Thyroid gland (tissue), 4 donors: ENCODE data around the gene FCHSD2. TPM values are rescaled to one million over a fixed set of nuclear protein-coding genes. Genes with fewer than 3 reads are reported as not detected.

Experiments
- DNase-seq, 2 donors: peaks; one replicate each; pipeline ENCODE4 v3.0.0-alpha.2; 2019
- H3K27ac ChIP-seq, 3 donors: fragments of 200-600 bp; sonication (generic); 1 replicate in 2 of 3; 2 replicates in 1 of 3; pipeline ENCODE4 v1.5.1; 2016 to 2019; ENCODE audit warnings: mild to moderate bottlenecking in 1 of 3, moderate library complexity in 1 of 3
- H3K27me3 ChIP-seq: fragments of 200-600 bp; sonication (generic); one replicate; pipeline ENCODE4 v1.5.1; 2019
- H3K36me3 ChIP-seq, 2 donors: fragments of 200-600 bp; sonication (generic); one replicate each; pipeline ENCODE4 v1.5.1; 2016 to 2019
- H3K4me1 ChIP-seq, 2 donors: fragments of 200-600 bp; sonication (generic); one replicate each; pipeline ENCODE4 v1.5.1; 2017 to 2019
- H3K4me3 ChIP-seq, 3 donors: fragments of 200-600 bp; sonication (generic); replicated peaks in 1 of 3; 1 replicate in 2 of 3; 2 replicates in 1 of 3; pipeline ENCODE4 v1.5.1; 2016; ENCODE audit warnings: mild to moderate bottlenecking in 1 of 3
- H3K9me3 ChIP-seq: fragments of 200-600 bp; sonication (generic); one replicate; pipeline ENCODE4 v1.5.1; 2017
- POLR2A ChIP-seq, 2 donors: fragments of 450-650 bp; IDR thresholded peaks; one replicate each; pipeline ENCODE4 v1.6.1; 2017; ENCODE audit warnings: antibody characterized with exemption in 2 of 2, mild to moderate bottlenecking in 2 of 2, moderate library complexity in 1 of 2
- WGBS, 2 donors: methylation state at CpG; one replicate each; pipeline ENCODE4 v1.1.5; 2017; 5-methylcytosine and 5-hydroxymethylcytosine counted together
- intact Hi-C: fragments of 100-400 bp; cut with DNase I; formaldehyde crosslinking; loops from one replicate; pipeline ENCODE4 v1.15.1; 2023
- total RNA-seq, 4 donors: library from RNA; depleted of rRNA; stranded (reverse); fragments of >200 nt; gene quantifications; one replicate each; pipeline ENCODE4 v1.2.3, GENCODE V29; 2016
- TF ChIP-seq, protein P1 (sequence below), 6 experiments: fragments of 200-600 bp in 3 of 6; fragments of 450-650 bp in 3 of 6; sonication (generic) in 3 of 6; IDR thresholded peaks; one replicate each; pipeline ENCODE4 v1.5.1; 2016 to 2019; ENCODE audit warnings: antibody characterized with exemption in 6 of 6, mild to moderate bottlenecking in 2 of 6, inconsistent platforms in 1 of 6, moderate library complexity in 1 of 6

FCHSD2 gene
- total RNA-seq, 4 donors from 2014 or later: 13.5 to 21.7 (median 16.9) TPM

DNA sequence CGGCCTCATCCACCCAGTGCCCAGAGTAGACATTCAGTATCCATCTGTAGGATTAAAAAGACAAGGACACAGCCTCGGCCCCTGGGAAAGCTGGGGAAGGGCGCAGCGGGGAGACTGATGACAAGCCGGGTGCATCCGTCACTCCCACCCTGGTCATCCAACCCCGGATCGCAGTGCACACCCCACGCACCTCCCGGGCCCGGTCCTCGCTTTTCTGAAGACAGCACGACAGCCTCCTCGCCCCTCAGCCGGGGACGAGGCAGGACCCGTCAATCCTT is 1.1 kb downstream of the FCHSD2 start:
- Histone ChIP-seq H3K27me3 (no peaks in the 10 kb centered on the region), H3K4me1 (peaks cover 25 to 26% of the 10 kb centered on the region in 2 donors), H3K9me3 (no peaks in the 10 kb centered on the region), H3K27ac (peak overlapping the region in 2 of 3 donors; percentile 94 to 98), H3K4me3 (peak overlapping the region; percentile 57 to 78 (median 66)), H3K36me3 (no peaks in the 10 kb centered on the region)
- intact Hi-C loops: no loop called here
- TF ChIP-seq, protein P1, sequence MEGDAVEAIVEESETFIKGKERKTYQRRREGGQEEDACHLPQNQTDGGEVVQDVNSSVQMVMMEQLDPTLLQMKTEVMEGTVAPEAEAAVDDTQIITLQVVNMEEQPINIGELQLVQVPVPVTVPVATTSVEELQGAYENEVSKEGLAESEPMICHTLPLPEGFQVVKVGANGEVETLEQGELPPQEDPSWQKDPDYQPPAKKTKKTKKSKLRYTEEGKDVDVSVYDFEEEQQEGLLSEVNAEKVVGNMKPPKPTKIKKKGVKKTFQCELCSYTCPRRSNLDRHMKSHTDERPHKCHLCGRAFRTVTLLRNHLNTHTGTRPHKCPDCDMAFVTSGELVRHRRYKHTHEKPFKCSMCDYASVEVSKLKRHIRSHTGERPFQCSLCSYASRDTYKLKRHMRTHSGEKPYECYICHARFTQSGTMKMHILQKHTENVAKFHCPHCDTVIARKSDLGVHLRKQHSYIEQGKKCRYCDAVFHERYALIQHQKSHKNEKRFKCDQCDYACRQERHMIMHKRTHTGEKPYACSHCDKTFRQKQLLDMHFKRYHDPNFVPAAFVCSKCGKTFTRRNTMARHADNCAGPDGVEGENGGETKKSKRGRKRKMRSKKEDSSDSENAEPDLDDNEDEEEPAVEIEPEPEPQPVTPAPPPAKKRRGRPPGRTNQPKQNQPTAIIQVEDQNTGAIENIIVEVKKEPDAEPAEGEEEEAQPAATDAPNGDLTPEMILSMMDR (IDR thresholded peaks at IDR 0.05): no peak
- no peak for TF ChIP-seq POLR2A (IDR thresholded peaks at IDR 0.05)
- WGBS, 2 donors: 0 to 2% methylated on average over 2 to 17 of the region's 17 CpGs
- peak; percentile 13 to 24 for DNase-seq

DNA sequence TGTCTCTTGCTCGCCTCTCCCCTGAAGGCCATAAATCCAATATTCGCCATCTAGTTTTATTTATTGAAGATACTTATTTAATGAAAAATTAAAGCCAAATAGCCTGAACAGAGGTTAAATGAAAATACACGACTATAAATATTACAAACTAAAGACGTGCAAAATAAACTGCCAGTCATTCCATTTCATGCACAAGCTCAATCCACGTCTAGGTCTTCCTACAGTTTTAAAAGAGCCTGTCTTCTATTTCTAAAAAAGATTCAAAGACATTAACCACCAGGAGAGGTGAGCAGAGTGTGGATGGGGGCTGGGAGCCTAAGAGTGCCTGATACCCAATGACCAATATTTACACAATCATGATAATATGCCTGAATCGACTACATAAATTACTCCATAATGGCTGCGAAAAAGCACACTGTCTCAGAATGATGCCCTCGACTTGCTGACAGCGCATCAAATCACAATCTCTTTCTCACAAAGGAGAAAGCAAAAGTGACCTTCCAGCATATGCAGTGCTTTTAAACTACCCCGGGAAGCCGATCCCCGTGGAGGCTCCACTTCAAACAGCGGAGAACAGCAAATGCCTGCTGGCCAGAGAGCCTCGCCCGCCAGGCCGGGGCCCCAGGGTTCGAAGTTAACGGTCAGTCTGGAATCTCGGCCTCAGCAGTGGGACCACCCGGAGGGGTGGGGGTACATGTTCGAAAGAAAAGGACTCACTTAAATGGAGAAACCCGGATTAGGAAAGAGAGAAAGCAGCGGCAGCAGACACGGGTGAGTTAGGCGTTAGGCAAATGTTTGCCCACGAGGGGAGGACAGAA is 1.7 kb downstream of the FCHSD2 start:
- peak overlapping the region; percentile 57 to 78 (median 66) for H3K4me3 ChIP-seq
- peak overlapping the region; percentile 27 to 98 (median 94) for H3K27ac ChIP-seq
- peaks cover 25 to 30% of the 10 kb centered on the region in 2 donors for H3K4me1 ChIP-seq
- WGBS, 2 donors: 13 to 17% methylated on average over 26 of the region's 26 CpGs
- no peaks in the 10 kb centered on the region for H3K27me3 ChIP-seq
- H3K36me3 ChIP-seq: no peaks in the 10 kb centered on the region
- TF ChIP-seq POLR2A (IDR thresholded peaks at IDR 0.05): no peak
- TF ChIP-seq, protein P1 (IDR thresholded peaks at IDR 0.05): no peak
- peak; percentile 46 to 51 for DNase-seq
- H3K9me3 ChIP-seq: no peaks in the 10 kb centered on the region
- intact Hi-C loops: no loop called here

DNA sequence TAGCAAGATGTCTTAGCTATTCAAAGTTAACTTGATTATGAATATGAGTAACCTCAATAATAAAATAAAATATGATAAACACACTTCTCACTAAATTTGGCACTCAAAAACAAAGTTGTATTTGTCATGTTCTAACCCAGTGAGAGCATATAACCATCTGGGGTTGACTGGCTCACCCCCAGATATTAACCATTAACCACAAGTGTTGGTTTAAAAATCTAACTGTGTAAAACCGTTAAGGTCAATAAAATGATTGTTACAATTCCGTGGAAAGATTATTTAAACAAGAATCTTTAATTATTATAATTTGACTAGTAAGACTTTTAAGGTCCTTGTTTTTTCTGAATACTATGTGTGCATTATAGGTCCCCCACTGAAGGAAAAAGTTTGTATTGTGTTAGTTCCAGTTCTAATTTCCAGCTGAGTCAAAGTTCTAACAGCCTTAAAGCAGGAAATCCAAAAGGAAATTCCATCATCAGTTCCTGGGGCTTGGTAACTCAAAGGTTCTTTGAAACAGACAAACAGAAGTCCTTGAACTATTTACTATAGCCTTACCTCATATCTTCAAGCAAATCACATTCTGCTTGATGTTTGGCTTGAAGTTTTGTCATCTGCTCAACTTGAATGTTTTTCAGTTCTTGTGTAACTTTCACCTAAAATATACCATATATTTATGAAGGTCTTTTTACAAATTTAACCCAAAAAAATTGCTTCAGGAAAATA is 2.5 kb downstream of the FCHSD2 start:
- H3K27ac ChIP-seq: peak overlapping the region; percentile 0 to 98 (median 94)
- H3K36me3 ChIP-seq: no peaks in the 10 kb centered on the region
- DNase-seq: no peak
- H3K9me3 ChIP-seq: no peaks in the 10 kb centered on the region
- H3K4me1 ChIP-seq: peaks cover 25 to 29% of the 10 kb centered on the region in 2 donors
- H3K4me3 ChIP-seq: no peak overlapping the region
- 61 to 67% methylated on average over 2 of the region's 2 CpGs for WGBS, 2 donors
- TF ChIP-seq, protein P1 (IDR thresholded peaks at IDR 0.05): no peak
- no peak for TF ChIP-seq POLR2A (IDR thresholded peaks at IDR 0.05)
- H3K27me3 ChIP-seq: no peaks in the 10 kb centered on the region
- intact Hi-C loops: no loop called here

DNA sequence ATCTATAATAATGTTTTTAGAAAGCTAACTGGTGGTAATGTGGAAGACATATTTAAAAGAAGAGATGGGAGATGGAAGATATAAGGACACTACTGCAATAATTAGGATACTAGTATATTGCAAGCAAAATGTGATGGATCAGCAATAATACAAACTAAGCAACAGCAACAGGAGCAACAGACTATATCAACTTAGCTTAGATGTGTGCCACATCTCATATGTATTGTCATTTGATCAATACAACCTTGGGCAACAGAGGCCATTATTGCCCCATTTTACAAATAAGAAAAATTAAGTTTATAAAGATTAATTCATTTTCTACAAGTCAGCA is 4.2 kb downstream of the FCHSD2 start:
- Histone ChIP-seq H3K4me1 (peaks cover 12% of the 10 kb centered on the region in 2 donors), H3K4me3 (no peak overlapping the region), H3K36me3 (no peaks in the 10 kb centered on the region), H3K9me3 (no peaks in the 10 kb centered on the region), H3K27me3 (no peaks in the 10 kb centered on the region), H3K27ac (no peak overlapping the region)
- TF ChIP-seq, protein P1 (IDR thresholded peaks at IDR 0.05): no peak
- no peak for TF ChIP-seq POLR2A (IDR thresholded peaks at IDR 0.05)
- intact Hi-C loops: no loop called here
- no peak for DNase-seq
